ENCODE results near the gene SNPH. TPM values are rescaled to one million over a fixed set of nuclear protein-coding genes. Genes with fewer than 3 reads are reported as not detected.

The SNPH gene
- total RNA-seq, 1 donor: 9.4 TPM

DNA sequence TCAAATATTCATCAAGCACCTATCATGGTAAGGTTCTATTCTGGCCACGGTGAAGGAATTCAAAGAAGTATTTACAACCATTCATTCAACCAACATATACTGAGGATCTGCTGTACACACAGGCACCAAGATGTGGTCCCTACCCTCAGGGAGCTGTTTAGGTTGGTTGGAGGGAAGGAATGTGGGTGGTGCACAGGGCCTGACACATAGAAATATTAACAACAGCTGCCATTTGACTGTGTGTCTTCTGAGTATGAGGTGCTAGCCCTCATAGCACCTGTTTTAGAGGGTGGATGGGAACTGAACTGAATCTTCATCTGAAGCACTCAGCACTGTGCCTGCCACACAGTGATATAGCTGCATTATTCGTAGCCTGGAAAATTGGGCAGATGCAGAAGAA is 7.3 kb downstream of the SNPH start:
- Histone ChIP-seq H4K20me1 (ENCODE audit: insufficient read depth, low read length) (peaks cover 16% of the 10 kb centered on the region), H3K4me1 (ENCODE audit: insufficient read depth, low read length) (no peaks in the 10 kb centered on the region), H3K9me3 (ENCODE audit: low read depth, low read length) (no peaks in the 10 kb centered on the region), H3K4me2 (ENCODE audit: insufficient read depth, low read length) (no peak overlapping the region), H3K27me3 (ENCODE audit: insufficient read depth, low read length) (no peaks in the 10 kb centered on the region), H3K79me2 (ENCODE audit: insufficient read depth, low read length) (peaks cover 6% of the 10 kb centered on the region), H3K36me3 (ENCODE audit: insufficient read depth, low read length) (no peaks in the 10 kb centered on the region), H3K4me3 (ENCODE audit: insufficient read depth, low read length) (no peak overlapping the region), H3K27ac (ENCODE audit: low read depth, low read length) (no peak overlapping the region), H2AFZ (ENCODE audit: low read length) (no peak overlapping the region)
- DNase-seq (ENCODE audit: insufficient read length, low spot score, missing footprints): no peak
- TF ChIP-seq, protein P1, sequence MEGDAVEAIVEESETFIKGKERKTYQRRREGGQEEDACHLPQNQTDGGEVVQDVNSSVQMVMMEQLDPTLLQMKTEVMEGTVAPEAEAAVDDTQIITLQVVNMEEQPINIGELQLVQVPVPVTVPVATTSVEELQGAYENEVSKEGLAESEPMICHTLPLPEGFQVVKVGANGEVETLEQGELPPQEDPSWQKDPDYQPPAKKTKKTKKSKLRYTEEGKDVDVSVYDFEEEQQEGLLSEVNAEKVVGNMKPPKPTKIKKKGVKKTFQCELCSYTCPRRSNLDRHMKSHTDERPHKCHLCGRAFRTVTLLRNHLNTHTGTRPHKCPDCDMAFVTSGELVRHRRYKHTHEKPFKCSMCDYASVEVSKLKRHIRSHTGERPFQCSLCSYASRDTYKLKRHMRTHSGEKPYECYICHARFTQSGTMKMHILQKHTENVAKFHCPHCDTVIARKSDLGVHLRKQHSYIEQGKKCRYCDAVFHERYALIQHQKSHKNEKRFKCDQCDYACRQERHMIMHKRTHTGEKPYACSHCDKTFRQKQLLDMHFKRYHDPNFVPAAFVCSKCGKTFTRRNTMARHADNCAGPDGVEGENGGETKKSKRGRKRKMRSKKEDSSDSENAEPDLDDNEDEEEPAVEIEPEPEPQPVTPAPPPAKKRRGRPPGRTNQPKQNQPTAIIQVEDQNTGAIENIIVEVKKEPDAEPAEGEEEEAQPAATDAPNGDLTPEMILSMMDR (IDR thresholded peaks at IDR 0.05; ENCODE audit: extremely low read depth, low read depth, low read length): no peak

DNA sequence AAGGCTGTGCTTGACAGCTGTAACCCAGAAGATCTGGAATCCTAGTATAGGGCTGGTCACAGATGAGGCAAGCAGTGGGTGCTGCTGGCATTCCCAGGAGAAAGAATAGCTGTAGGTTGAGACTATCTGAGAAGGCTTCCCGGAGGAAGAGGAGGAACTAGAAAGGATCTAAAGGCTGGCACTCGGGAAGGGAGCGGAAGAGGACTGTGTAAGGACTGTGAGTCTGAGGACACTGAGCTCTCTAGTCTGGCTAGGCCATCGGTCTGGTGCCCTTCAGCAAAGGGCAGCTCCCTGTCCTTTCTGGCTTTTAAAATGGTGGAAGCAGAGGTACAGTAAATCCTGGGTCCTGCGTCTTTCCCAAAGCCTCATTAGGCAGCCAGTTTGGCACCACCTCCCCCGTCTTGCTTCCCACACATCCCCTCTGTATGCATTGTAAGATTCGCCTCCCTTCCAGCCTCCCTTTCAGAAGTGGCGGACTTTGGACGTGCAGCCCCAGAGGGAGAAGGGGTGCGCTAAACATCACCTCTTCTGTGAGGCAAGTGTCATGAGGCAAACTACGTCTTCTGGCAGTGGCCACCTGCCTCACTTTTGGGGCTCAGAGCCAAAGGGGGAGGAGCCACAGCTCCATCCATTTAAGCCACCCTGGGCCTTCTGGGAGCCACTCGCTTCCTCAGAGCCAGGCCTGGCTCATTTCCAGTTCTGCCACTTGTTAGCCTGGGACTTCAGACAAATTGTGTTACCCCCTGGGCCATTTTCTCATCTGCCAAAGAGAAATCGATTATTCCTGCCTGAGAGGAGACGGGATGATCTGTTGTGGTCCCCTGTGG is 8.6 kb downstream of the SNPH start:
- Histone ChIP-seq H4K20me1 (ENCODE audit: insufficient read depth, low read length) (peaks cover 14% of the 10 kb centered on the region), H3K4me3 (ENCODE audit: insufficient read depth, low read length) (no peak overlapping the region), H3K27ac (ENCODE audit: low read depth, low read length) (no peak overlapping the region), H3K27me3 (ENCODE audit: insufficient read depth, low read length) (no peaks in the 10 kb centered on the region), H3K79me2 (ENCODE audit: insufficient read depth, low read length) (peaks cover 6% of the 10 kb centered on the region), H3K4me1 (ENCODE audit: insufficient read depth, low read length) (no peaks in the 10 kb centered on the region), H2AFZ (ENCODE audit: low read length) (no peak overlapping the region), H3K36me3 (ENCODE audit: insufficient read depth, low read length) (no peaks in the 10 kb centered on the region), H3K9me3 (ENCODE audit: low read depth, low read length) (no peaks in the 10 kb centered on the region), H3K4me2 (ENCODE audit: insufficient read depth, low read length) (no peak overlapping the region)
- TF ChIP-seq, protein P1 (IDR thresholded peaks at IDR 0.05; ENCODE audit: extremely low read depth, low read depth, low read length): no peak
- DNase-seq (ENCODE audit: insufficient read length, low spot score, missing footprints): no peak

DNA sequence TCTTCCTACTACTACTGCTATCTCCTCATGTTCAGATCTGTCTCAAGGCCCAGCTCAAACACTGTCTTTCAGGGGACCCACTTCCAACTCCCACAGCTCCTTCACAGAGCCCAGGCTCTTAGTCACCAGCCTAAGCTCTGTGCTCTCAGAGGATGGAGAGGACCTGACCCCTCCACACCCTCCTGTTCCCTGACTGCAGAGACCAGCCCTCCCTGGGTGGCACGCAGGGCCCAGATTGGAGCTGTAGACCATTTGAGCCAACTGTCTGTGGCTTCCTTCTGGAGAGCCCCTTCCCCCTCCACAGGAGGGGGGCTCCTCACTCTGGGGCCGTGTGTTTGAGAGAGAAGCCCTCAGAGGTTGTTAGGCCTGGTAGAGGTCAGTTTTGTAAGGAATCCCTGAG is 9.8 kb downstream of the SNPH start:
- no peak overlapping the region for H3K4me2 ChIP-seq (ENCODE audit: insufficient read depth, low read length)
- H3K9me3 ChIP-seq (ENCODE audit: low read depth, low read length): no peaks in the 10 kb centered on the region
- H3K27me3 ChIP-seq (ENCODE audit: insufficient read depth, low read length): no peaks in the 10 kb centered on the region
- H3K27ac ChIP-seq (ENCODE audit: low read depth, low read length): no peak overlapping the region
- DNase-seq (ENCODE audit: insufficient read length, low spot score, missing footprints): no peak
- TF ChIP-seq, protein P1 (IDR thresholded peaks at IDR 0.05; ENCODE audit: extremely low read depth, low read depth, low read length): no peak
- peaks cover 26% of the 10 kb centered on the region for H4K20me1 ChIP-seq (ENCODE audit: insufficient read depth, low read length)
- peaks cover 6% of the 10 kb centered on the region for H3K79me2 ChIP-seq (ENCODE audit: insufficient read depth, low read length)
- no peak overlapping the region for H2AFZ ChIP-seq (ENCODE audit: low read length)
- peaks cover 4% of the 10 kb centered on the region for H3K4me1 ChIP-seq (ENCODE audit: insufficient read depth, low read length)
- no peaks in the 10 kb centered on the region for H3K36me3 ChIP-seq (ENCODE audit: insufficient read depth, low read length)
- no peak overlapping the region for H3K4me3 ChIP-seq (ENCODE audit: insufficient read depth, low read length)

DNA sequence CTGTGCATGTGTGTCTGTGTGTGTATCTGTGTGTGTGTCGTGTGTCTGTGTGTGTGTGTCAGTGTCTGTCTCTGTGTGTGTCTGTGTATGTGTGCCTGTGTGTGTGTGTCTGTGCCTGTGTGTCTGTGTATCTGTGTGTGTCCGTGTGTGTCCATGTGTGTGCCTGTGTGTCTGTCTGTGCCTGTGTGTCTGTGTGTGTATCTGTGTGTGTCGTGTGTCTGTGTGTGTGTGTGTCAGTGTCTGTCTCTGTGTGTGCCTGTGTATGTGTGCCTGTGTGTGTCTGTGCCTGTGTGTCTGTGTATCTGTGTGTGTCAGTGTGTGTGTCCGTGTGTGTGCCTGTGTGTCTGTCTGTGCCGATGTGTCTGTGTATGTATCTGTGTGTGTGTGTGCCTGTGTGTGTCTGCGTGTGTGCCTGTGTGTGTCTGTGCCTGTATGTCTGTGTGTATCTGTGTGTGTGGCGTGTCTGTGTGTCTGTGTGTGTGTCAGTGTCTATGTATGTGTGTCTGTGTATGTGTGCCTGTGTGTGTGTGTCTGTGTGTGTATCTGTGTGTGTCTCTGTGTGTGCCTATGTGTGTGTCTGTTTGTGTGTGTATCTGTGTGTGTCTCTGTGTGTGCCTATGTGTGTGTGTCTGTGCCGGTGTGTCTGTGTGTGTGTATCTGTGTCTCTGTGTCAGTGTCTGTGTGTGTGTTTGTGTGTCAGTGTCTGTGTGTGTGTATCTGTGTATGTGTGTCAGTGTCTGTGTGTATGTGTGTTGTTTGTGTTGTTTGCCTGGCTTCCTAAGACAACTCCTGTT is 11.6 kb downstream of the SNPH start:
- peaks cover 4% of the 10 kb centered on the region for H3K4me1 ChIP-seq (ENCODE audit: insufficient read depth, low read length)
- TF ChIP-seq, protein P1 (IDR thresholded peaks at IDR 0.05; ENCODE audit: extremely low read depth, low read depth, low read length): no peak
- H3K4me2 ChIP-seq (ENCODE audit: insufficient read depth, low read length): no peak overlapping the region

More for the DNA sequence above, 11.6 kb downstream of the SNPH start:
- no peak overlapping the region for H2AFZ ChIP-seq (ENCODE audit: low read length)
- H3K9me3 ChIP-seq (ENCODE audit: low read depth, low read length): no peaks in the 10 kb centered on the region
- no peak overlapping the region for H3K4me3 ChIP-seq (ENCODE audit: insufficient read depth, low read length)
- H3K79me2 ChIP-seq (ENCODE audit: insufficient read depth, low read length): peaks cover 6% of the 10 kb centered on the region
- no peak overlapping the region for H3K27ac ChIP-seq (ENCODE audit: low read depth, low read length)
- no peaks in the 10 kb centered on the region for H3K36me3 ChIP-seq (ENCODE audit: insufficient read depth, low read length)
- H3K27me3 ChIP-seq (ENCODE audit: insufficient read depth, low read length): no peaks in the 10 kb centered on the region
- DNase-seq (ENCODE audit: insufficient read length, low spot score, missing footprints): no peak
- peaks cover 31% of the 10 kb centered on the region for H4K20me1 ChIP-seq (ENCODE audit: insufficient read depth, low read length)

Data from osteoblast (primary cell).